ENCODE results near the gene RPS18. TPM values are rescaled to one million over a fixed set of nuclear protein-coding genes. Genes with fewer than 3 reads are reported as not detected.
A peak's percentile ranks its signal among the peaks of the same experiment; 100 is the strongest.

RPS18 gene
- total and polyA plus RNA-seq, 2 of the 4 experiments (the other 2 are of a cell fraction) = 6,577 to 8,417 TPM

DNA sequence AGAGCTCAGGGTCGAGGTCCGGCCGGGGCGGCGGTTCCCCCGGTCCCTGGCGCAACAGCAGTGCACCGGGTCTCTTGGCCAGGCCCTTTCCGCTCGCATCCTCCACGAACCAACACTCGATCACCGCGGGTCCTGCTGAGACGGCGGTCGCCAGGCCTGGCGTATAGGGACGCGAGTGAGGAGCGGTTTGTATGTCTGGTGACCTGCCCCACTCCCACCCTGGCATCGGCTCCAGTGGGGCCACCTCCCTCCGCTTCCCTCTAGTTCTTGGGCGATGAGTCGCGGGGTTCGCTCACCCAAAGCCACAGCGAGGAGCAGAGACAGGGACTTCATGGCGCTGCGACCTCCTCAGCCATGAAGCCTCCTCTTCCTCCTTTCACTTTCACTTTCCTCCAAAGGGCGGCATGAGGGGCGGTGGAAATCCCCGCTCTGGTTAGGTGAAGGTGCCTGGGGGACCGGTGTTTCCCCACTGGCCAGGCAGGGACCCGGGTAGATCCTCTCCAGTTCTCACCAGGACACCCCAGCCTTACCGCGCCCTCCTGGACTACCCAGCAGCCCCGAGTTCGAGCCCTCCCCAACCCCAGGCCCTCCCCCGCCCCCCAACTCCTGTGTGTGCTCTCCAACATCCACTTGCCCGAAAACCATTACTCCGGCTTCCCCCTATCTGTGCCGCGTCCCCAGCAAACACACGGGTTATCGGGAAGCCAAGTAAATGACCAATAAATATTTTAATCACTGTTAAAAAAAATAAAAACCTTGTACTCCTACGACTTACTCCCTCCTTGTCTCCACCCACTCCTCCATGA, 42.0 kb downstream of the RPS18 start, which contains the start of gene TAPBP:
Gene TAPBP, minus strand, starts transcription at position 370 of the 806 bp plus-strand sequence. Its CDS starts 37 bp downstream, at position 333.
- Histone ChIP-seq H3K27me3 (ENCODE audit: control insufficient read depth, insufficient read depth, low read length) (no peaks in the 10 kb centered on the region), H2BK15ac (ENCODE audit: low read depth, low read length) (peak within 1 kb of the TSS; percentile 53; the same call in 2 of the 3 replicates), H2BK5ac (ENCODE audit: low read depth, low read length, poor library complexity, severe bottlenecking) (peak within 1 kb of the TSS; percentile 95), H2AK5ac (ENCODE audit: low read depth, low read length) (peak within 1 kb of the TSS; percentile 98), H4K8ac (ENCODE audit: low read depth in 2 of 2, low read length in 2 of 2) (peak within 1 kb of the TSS; percentile 79 to 96), H3K18ac (ENCODE audit: low read depth, low read length) (peak within 1 kb of the TSS; percentile 57), H4K5ac (ENCODE audit: low read depth, low read length) (peak within 1 kb of the TSS; percentile 51), H2BK20ac (ENCODE audit: low read depth, low read length) (peak within 1 kb of the TSS; percentile 68), H3K14ac (replicated peaks; ENCODE audit: low read depth, low read length) (peak within 1 kb of the TSS; percentile 98), H4K20me1 (ENCODE audit: insufficient read depth, low read length) (peaks cover 17% of the 10 kb centered on the region), H3K4me2 (ENCODE audit: low read depth, low read length) (peak within 1 kb of the TSS; percentile 98), H3K56ac (ENCODE audit: extremely low read depth, insufficient read depth, low read length) (peak within 1 kb of the TSS; percentile 94), H3K4ac (ENCODE audit: low read depth, low read length) (peak within 1 kb of the TSS; percentile 98), H3K9ac (ENCODE audit: low read depth, low read length) (peak within 1 kb of the TSS; percentile 96), H3K36me3 (ENCODE audit: control insufficient read depth, insufficient read depth, low read length) (peaks cover 6% of the 10 kb centered on the region), H2BK120ac (ENCODE audit: low read depth, low read length) (peak within 1 kb of the TSS; percentile 92), H3K4me3 (ENCODE audit: insufficient read depth, low read depth, low read length) (peak within 1 kb of the TSS; percentile 64), H4K91ac (ENCODE audit: insufficient read depth, low read depth, low read length) (peak within 1 kb of the TSS; percentile 95), H3K4me1 (ENCODE audit: control insufficient read depth, insufficient read depth, low read length) (peaks cover 14% of the 10 kb centered on the region), H2AK9ac (replicated peaks; ENCODE audit: low read depth, low read length, poor library complexity) (peak within 1 kb of the TSS; percentile 99), H3K79me1 (ENCODE audit: low read depth in 1 of 2, low read length in 2 of 2) (peaks cover 24 to 74% of the 10 kb centered on the region in 2 experiments; a peak in 3 of 4 replicates), H3K9me1 (ENCODE audit: insufficient read depth, low read length) (peaks cover 11% of the 10 kb centered on the region), H3K9me3 (ENCODE audit: control insufficient read depth, insufficient read depth, low read length) (no peaks in the 10 kb centered on the region), H2AFZ (replicated peaks; ENCODE audit: low read length, poor library complexity) (peak within 1 kb of the TSS; percentile 96), H3K23ac (ENCODE audit: low read depth, low read length) (peak within 1 kb of the TSS; percentile 99), H3K27ac (ENCODE audit: insufficient read depth, low read length) (peak within 1 kb of the TSS; percentile 97)
- no CpG with 5 or more reads among the region's 47 CpGs for WGBS, 2 experiments (ENCODE audit: extremely low coverage in 2 of 2, insufficient read length in 1 of 2)
- BruUV-seq (replicated peaks) = TSS peak; percentile 96
- TF ChIP-seq SMC3 (IDR thresholded peaks at IDR 0.05; ENCODE audit: low read depth, low read length) (no peak), NFE2L2 (IDR thresholded peaks at IDR 0.05; ENCODE audit: low read depth, low read length) (no peak), POLR2A (IDR thresholded peaks at IDR 0.05; ENCODE audit: low read depth, low read length) (peak; percentile 75), MAFK (IDR thresholded peaks at IDR 0.05; ENCODE audit: low read depth, low read length) (no peak), RAD21 (IDR thresholded peaks at IDR 0.05; ENCODE audit: low read length) (no peak), MXI1 (IDR thresholded peaks at IDR 0.05; ENCODE audit: borderline replicate concordance, low read depth, low read length) (no peak), CTCF (conservative IDR thresholded peaks at IDR 0.05; ENCODE audit: low read depth, low read length) (no peak), ELK1 (IDR thresholded peaks at IDR 0.05; ENCODE audit: borderline replicate concordance, low read depth, low read length) (no peak), RFX5 (IDR thresholded peaks at IDR 0.05; ENCODE audit: low read depth, low read length) (no peak), MAZ (IDR thresholded peaks at IDR 0.05; ENCODE audit: borderline replicate concordance, low read depth, low read length) (peak; percentile 8; the same call in 1 of the 2 replicates), FOS (IDR thresholded peaks at IDR 0.05; ENCODE audit: low read depth, low read length) (no peak), CHD1 (IDR thresholded peaks at IDR 0.05; ENCODE audit: low read depth, low read length) (no peak)
- TF ChIP-seq, protein P1, sequence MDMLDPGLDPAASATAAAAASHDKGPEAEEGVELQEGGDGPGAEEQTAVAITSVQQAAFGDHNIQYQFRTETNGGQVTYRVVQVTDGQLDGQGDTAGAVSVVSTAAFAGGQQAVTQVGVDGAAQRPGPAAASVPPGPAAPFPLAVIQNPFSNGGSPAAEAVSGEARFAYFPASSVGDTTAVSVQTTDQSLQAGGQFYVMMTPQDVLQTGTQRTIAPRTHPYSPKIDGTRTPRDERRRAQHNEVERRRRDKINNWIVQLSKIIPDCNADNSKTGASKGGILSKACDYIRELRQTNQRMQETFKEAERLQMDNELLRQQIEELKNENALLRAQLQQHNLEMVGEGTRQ (IDR thresholded peaks at IDR 0.05; ENCODE audit: low read depth, low read length) = no peak
- ChIA-PET CTCF (no interaction called here), POLR2A (ENCODE audit: unreplicated experiment) (interaction anchor here (1.2 kb wide), 1 partner anchor 14 kb away, joined by 3 read pairs; no protein-coding TSS in a partner anchor)
- intact Hi-C loops (cut with micrococcal nuclease) (loop anchor here (1.0 to 5.0 kb wide), 3 partner anchors 15 to 103 kb away; partner anchors contain the start of gene CUTA), in situ Hi-C loops (cut with MboI; ENCODE audit: low sequenced_read_pairs) (no loop called here), dilution Hi-C loops (cut with HindIII; ENCODE audit: low sequenced_read_pairs, unreplicated experiment) (no loop called here)
- DNase-seq = peak; percentile 72
- ATAC-seq (ENCODE audit: low read depth) = peak; percentile 16
